Measurements from ENCODE around the gene COL5A1. TPM values are rescaled to one million over a fixed set of nuclear protein-coding genes. Genes with fewer than 3 reads are reported as not detected.
"Not testable (repeated sequence)": the region's sequence is repeated elsewhere in the genome, so short reads cannot be mapped to it uniquely, and the experiment has no call there.

The COL5A1 gene
- total RNA-seq, 1 donor = 188 TPM

GRCh38 chr9:134681061-134681661 lies 39.6 kb downstream of the COL5A1 start:
- no peak overlapping the region for H3K4me3 ChIP-seq (ENCODE audit: low read depth, low read length)
- no peak for DNase-seq (ENCODE audit: low read depth)
- TF ChIP-seq, protein P1, sequence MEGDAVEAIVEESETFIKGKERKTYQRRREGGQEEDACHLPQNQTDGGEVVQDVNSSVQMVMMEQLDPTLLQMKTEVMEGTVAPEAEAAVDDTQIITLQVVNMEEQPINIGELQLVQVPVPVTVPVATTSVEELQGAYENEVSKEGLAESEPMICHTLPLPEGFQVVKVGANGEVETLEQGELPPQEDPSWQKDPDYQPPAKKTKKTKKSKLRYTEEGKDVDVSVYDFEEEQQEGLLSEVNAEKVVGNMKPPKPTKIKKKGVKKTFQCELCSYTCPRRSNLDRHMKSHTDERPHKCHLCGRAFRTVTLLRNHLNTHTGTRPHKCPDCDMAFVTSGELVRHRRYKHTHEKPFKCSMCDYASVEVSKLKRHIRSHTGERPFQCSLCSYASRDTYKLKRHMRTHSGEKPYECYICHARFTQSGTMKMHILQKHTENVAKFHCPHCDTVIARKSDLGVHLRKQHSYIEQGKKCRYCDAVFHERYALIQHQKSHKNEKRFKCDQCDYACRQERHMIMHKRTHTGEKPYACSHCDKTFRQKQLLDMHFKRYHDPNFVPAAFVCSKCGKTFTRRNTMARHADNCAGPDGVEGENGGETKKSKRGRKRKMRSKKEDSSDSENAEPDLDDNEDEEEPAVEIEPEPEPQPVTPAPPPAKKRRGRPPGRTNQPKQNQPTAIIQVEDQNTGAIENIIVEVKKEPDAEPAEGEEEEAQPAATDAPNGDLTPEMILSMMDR (IDR thresholded peaks at IDR 0.05; ENCODE audit: insufficient read depth, low read length) = no peak

GRCh38 chr9:134682026-134682425 lies 40.4 kb downstream of the COL5A1 start:
- TF ChIP-seq, protein P1 (IDR thresholded peaks at IDR 0.05; ENCODE audit: insufficient read depth, low read length) = no peak
- H3K4me3 ChIP-seq (ENCODE audit: low read depth, low read length) = no peak overlapping the region
- no peak for DNase-seq (ENCODE audit: low read depth)

DNA sequence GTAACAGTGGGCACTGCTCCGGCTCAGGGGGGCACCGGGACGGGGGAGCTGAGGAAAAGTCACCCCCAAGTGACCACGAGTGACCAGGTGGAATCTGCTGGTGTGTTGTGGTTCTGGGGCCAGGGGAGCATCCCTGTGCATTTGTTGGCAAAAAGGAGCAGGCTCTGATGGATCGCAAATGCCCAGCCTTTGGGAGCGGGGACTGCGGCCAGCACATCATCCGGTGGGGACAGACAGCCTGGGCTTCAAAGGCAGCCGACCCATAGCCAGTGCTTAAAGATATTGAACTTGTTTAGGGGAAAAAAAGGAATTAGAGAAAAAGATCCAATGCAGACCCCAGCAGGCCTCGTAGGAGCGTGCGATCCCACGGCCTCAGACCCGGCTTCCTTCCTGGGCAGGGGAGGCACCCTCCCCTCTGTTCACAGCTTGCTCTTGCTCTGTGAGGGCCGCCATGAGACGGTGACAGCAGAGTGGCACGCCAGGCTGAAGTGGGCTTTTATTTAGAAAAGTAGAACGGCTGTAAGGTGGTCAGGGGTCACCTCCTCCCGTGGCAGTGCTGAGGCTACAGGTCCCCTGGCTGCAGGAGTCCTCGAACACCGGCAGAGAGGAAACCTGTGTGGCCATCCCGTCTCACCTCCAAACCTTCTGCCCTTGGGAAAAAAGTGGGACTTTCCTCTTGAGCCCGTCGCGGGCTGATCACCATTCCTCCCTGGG lies 41.2 kb downstream of the COL5A1 start:
- no peak overlapping the region for H3K4me3 ChIP-seq (ENCODE audit: low read depth, low read length)
- no peak for DNase-seq (ENCODE audit: low read depth)
- TF ChIP-seq, protein P1 (IDR thresholded peaks at IDR 0.05; ENCODE audit: insufficient read depth, low read length) = no peak

GRCh38 chr9:134683714-134684374 lies 42.2 kb downstream of the COL5A1 start:
- no peak overlapping the region for H3K4me3 ChIP-seq (ENCODE audit: low read depth, low read length)
- TF ChIP-seq, protein P1 (IDR thresholded peaks at IDR 0.05; ENCODE audit: insufficient read depth, low read length) = no peak
- DNase-seq (ENCODE audit: low read depth) = peak; percentile 50

DNA sequence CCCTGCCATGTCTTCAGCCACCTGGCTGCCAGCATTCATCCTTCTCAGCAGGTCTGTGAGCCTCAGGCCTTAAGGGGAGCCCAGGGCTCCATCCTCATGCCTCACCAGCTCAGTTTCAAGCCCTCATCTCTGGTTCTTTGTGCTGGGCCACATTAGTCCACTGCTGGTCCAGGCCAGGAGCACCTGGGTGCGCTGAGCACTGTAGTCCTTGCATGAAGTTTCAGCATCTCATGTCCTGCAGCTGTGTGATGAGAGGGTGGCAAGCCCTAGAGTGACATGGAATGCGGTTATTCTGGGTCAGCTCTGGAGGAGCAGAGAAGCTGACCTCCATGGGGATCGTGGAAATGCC lies 42.7 kb downstream of the COL5A1 start:
- TF ChIP-seq, protein P1 (IDR thresholded peaks at IDR 0.05; ENCODE audit: insufficient read depth, low read length) = no peak
- no peak for DNase-seq (ENCODE audit: low read depth)
- no peak overlapping the region for H3K4me3 ChIP-seq (ENCODE audit: low read depth, low read length)

DNA sequence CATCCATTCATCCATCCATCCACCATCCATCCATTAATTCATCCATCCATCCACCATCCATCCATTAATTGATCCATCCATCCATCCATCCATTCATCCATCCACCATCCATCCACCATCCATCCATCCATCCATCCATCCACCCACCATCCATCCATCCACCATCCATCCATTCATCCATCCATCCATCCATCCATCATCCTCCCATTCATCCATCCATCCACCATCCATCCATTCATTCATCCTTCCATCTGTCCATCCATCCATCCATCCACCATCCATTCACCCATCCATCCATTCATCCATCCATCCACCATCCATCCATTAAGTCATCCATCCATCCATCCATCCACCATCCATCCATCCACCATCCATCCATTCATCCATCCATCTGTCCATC lies 43.3 kb downstream of the COL5A1 start:
- H3K4me3 ChIP-seq (ENCODE audit: low read depth, low read length); DNase-seq (ENCODE audit: low read depth): not testable (repeated sequence)

DNA sequence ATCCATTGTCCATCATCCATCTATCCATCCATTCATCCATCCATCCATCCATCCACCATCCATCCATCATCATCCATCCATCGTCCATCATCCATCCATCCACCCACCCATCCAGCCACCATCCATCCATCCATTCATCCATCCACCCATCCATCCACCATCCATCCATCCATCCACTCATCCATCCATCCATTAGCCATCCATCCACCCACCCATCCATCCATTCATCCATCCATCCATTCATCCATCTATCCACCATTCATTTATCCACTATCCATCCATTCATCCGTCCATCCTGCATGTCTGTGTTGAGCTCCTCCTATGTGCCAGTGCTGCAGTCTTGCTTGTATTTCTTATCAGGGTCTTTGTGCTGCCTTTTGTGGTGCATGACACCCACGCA lies 44.2 kb downstream of the COL5A1 start:
- no peak for DNase-seq (ENCODE audit: low read depth)
- H3K4me3 ChIP-seq (ENCODE audit: low read depth, low read length) = no peak overlapping the region
- TF ChIP-seq, protein P1 (IDR thresholded peaks at IDR 0.05; ENCODE audit: insufficient read depth, low read length) = no peak
